GM18858 (cell line): ENCODE data around the gene NT5M.
"Not testable (repeated sequence)": the region's sequence is repeated elsewhere in the genome, so short reads cannot be mapped to it uniquely, and the experiment has no call there.

Source experiments
- ATAC-seq: cut with Tn5 transposase; IDR thresholded peaks from one replicate; pipeline ENCODE4 v1.9.1; 2021; ENCODE audit not compliant: unreplicated experiment

Gene NT5M

DNA sequence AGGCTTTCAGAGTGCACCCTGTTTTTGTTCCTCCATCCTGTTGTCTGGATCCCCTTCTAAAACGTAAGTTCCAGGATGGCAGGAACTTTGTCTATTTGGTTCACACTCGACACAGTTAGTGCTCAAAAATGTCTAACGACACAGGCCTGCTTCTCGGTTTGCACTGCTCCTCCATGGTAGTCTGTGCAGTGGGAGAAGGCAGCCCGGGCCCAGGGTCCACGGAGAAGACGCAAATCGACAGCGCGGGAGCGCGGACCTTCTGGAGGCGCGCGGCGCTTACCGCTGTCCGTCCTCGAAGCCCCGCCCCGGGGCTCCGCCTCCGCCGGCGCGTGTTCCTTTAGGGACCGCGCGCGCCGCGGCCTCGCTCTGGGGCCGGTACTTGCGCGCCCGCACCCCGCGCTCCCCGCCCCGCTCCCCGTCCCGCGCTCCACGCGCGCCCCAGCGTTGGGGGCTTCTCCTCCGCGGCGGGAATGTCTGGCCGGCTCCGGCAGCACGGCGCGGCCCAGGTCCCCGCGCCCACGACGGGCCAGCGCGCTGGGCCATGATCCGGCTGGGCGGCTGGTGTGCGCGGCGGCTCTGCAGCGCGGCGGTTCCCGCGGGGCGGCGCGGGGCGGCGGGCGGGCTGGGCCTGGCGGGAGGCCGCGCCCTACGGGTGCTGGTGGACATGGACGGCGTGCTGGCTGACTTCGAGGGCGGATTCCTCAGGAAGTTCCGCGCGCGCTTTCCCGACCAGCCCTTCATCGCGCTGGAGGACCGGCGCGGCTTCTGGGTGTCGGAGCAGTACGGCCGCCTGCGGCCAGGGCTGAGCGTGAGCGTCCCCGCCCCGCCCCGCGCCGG, at the start of gene NT5M:
Gene NT5M (plus strand): TSS at position 364 of the 837 bp plus-strand sequence. CDS start 178 bp downstream, at position 542.
- no peak for ATAC-seq

DNA sequence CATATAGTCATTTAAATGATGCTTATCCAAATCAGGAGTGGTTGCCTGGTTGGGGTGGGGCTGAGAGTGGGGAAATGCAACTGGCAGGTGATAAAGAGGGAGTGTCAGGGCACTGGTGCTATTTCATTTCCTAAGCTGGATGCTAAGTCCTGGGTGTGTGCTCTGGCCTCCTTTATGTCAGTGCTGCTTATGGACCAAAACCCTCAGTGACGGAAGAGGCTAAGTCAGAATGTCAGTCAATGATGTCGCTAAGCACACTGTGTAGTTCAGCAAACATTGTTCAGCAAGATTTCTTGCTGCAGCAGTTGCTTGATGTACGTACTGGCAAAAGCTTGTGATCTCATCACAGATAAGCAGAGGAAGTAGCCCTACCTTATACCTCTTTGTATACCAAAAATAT, 49.8 kb upstream of the NT5M start:
- no peak for ATAC-seq

DNA sequence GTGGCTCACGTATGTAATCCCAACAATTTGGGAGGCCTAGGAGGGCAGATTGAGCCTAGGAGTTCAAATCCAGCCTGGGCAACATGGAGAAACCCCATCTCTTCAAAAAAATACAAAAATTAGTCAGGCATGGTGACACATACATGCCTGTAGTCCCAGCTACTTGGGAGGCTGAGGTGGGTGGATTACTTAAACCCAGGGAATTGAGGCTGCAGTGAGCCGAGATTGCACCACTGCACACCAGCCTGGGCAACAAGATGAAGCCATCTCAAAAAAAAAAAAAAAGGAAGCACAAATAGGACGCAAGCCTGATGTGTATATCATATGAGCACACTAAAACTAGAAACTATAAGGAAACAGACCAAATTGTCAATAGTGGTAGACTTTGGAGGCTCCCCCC, 49.1 kb upstream of the NT5M start:
- no peak for ATAC-seq

DNA sequence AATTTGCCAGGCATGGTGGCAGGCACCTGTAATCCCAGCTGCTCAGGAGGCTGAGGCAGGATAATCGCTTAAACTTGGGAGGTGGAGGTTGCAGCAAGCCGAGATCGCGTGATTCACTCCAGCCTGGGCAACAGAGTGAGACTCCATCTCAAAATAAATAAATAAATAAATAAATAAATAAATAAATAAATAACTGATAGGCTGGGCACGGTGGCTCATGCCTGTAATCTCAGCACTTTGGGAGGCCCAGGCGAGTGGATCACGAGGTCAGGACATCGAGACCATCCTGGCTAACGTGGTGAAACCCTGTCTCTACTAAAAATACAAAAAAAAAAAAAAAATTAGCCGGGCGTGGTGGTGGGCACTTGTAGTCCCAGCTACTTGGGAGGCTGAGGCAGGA, 47.5 kb upstream of the NT5M start:
- not testable (repeated sequence) for ATAC-seq

DNA sequence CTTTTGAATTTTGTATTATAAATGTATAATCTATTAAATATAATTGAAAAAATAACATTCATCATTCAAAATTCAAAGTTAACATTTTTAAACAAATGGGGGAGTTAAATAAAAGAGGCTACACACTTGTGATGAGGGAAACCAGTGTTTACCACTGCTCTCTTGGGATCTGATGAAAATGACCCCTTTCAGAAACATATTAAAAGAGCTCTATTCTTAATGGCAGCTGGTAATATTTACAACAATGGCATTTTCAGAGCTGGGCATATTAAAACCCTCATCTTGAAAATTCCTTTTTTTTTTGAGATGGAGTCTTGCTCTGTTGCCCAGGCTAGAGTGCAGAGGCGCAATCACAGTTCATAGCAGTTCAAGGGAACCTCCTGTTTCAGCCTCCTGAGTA, 46.9 kb upstream of the NT5M start:
- ATAC-seq, result no peak

DNA sequence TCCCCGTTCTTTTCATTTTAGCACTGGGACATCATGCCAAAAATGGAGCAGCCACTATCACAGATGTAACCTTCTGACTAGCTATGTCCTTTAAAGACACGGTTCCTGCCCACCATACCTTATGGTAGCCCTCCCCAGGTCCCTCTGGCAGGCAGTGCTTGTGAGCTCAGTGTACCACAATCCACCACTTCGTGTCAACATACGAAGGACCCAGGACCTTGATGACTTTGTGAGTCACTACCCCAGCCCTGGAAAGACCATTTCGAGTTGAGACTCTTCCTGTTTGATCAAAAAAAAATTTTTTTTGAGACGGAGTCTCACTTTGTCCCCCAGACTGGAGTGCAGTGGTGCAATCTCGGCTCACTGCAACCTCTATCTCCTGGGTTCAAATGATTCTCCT, 45.2 kb upstream of the NT5M start:
- no peak for ATAC-seq

DNA sequence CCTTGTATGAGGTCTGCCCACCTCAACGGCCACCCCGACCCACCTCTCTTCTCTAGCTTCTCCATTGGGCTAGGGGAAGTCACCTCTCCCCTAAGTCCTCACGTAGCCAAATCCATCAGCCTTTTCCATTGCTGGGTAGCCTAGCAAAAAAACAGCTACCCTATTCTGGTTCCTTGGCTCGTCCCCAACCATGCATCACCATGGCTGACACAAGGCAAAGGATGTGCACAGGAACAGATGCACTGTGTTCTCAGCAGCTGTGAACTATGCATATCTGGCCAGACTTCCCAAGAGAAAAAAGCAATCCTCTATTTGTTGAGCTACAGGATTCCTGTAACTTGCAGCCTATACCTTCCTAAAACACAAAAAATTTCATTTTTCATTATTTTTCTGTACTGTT, 44.2 kb upstream of the NT5M start:
- ATAC-seq, result no peak

DNA sequence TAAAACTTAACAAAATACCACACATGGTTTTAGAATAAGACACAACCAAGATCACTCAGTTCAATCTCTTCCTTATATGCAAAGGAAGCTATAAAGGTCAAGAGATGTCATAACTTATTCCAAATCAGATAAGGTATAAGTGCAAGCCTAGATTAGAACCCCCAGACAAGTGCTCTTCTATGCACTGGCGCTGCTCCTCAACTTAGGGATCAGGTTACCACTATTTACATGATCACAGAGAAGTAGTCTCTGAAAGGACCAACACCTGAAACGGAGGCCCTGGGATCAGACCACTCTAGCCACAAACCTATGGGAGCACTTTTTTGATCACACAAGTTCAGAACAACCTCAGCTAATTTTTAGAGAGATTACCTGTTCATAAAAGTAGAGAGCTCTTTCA, 38.7 kb upstream of the NT5M start:
- ATAC-seq, result no peak

DNA sequence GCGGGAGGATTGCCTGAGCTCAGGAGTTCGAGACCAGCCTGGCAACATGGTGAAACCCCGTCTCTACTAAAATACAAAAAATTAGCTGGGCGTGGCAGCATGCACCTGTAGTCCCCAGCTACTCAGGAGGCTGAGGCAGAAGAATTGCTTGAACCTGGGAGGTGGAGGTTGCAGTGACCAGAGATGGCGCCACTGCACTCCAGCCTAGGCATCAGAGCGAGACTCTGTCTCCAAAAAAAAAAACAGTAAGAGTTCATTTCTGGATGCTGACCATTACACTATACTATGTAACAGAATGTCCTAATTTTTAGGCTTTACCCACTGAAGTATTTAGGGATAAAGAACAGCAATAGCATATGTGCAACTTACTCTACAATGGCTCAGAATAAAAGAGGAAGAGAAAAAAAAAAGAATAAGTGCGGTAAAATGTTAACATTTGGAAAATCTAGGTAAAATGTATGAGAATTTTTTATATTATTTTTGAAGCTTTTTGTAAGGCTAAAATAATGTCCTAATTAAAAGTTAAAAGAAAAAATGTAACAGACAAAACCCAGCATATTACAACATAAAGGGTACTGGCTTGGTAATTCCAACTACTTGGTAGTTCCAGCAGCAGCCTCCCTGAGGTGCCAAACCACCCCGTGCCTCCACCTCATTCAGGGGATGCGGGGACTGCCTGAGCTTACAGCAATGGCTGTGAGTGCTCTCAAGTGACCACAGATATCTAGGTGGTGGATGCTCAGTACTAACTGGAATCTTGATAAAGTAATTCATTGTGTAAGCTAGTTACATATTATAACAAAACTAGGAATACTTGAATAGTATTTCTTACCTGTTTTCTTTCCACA, 33.0 kb upstream of the NT5M start:
- ATAC-seq, result no peak

DNA sequence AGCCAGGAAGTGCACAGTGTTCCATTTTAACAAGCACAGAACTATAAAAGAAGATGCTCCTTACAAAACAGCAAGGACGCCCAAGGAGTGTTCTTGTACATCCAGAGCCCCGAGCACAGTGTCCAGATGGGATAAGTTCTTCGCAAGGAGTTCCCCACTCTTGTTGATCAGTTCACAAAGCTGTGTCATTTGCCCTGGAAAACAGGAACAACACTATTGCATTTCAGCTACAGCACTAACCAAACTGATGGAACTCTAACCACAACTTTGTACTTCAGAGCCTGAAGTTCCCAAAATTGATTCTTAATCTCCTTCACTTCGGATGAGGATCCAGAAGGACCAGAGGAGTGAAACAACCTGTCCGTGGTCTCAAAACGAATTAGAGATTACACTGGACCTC, 27.2 kb upstream of the NT5M start:
- ATAC-seq, result no peak

DNA sequence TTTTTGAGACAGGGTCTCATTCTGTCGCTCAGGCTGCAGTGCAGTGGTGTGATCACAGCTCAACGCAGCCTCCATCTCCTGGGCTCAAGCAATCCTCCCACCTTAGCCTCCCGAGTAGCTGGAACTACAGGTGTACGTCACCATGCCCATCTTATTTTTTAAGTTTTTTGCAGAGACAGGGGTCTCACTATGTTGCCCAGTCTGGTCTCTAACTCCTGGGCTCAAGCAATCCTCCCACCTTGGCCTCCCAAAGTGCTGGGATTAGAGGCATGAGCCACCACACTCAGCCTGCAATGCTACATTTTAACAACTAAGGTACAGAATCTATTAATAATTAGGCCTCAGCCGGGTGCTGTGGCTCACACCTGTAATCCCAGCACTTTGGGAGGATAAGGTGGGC, 25.7 kb upstream of the NT5M start:
- ATAC-seq, result not testable (repeated sequence)

DNA sequence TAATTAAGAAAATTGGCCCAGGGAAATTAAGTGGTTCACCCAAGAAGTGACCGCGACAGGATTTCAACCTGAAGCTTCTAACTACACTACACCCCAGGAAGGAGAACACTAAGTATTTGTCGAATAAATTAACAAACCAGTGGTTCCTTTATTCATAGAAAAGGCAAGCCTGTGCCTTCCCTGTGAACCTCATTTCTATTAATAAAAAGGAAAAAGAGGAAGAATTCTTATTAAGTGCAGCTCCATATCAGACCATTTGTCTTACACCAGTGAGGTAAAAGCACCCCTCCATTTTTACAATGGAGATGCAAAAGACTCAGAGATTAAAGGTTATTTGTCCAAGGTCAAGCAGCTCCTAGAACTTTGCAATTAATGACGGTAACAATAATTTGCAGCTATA, 23.9 kb upstream of the NT5M start:
- no peak for ATAC-seq

DNA sequence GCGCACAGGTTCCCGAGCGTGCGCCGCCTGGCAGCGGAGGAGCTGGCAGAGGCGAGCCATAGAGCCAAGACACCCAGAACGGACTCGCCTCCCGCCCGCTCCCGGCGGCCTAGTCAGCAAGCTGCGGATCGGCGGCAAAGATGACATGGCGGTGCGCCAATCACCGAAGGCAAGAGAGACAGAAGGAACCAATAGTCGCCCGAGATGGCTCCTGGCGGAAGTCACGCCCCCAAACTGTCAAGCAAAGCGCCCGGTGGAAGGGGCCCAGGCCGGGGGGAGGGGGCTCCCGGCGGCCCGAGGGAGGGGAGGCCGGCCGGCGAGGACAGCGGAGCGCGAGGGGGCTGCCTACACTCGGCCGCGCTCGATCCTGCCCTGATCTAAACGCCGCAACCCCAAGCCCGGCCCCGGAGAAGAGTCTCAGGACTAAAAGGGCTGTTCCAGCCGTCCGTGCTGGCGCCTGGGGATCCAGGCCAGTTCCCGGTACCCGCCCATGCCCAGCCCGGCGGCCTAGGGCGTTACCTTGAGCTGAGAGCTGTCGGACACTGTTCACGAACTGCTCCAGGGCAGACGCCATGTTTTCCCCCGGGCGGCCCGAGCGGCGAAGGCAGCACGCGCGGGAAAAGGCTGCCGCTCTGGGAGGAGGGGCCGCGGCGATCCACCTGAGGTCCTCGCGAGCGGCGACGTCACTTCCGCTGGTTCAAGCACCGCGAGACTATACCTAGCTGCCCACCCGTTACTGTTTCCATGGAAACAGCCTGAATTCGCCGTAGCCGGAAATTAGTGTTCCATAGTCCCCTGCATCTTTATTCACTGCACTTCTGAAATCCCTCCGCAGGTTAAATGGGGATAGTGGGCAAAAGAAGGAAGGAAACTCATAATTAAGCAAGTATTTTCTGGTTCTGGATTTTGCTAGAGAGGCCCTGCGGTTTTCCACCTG, 22.3 kb upstream of the NT5M start, which contains the start of gene COPS3:
Gene COPS3 (minus strand): TSS at position 634 of the 937 bp plus-strand sequence. CDS start 60 bp downstream, at position 574.
- peak; percentile 74 for ATAC-seq

DNA sequence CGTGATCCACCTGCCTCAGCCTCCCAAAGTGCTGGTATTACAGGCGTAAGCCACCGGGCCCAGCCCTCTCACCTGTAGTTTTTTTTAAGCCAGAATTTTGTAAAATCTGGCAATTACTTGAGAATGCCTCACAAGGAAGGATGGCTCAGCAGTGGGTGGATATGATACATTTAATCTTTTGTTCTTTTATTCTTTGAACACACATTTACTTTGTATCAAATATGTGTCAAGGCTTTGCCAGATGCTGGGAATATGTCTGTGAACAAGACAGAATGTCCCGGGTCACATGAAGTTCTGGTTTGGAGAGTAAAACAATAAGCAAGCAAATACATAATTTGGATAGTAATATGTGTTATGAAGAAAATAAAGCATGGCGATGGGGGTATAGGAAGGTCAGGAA, 17.2 kb upstream of the NT5M start:
- no peak for ATAC-seq

DNA sequence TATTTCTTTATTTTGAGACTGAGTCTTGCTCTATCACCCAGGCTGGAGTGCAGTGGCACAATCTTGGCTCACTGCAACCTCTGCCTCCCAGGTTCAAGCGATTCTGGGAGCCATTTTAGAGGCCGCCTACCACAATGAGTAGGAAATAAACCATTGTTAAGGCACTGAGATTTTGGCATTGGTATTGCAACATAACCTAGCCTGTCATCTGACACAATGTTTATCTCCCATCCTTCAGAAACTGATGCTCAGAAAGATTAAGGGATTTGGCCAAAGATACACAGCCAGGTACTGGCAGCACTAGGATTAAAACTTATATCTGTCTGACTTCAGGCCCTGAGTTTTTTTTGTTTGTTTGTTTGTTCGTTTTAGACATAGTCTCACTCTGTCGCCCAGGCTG, 14.1 kb upstream of the NT5M start:
- ATAC-seq, result no peak

DNA sequence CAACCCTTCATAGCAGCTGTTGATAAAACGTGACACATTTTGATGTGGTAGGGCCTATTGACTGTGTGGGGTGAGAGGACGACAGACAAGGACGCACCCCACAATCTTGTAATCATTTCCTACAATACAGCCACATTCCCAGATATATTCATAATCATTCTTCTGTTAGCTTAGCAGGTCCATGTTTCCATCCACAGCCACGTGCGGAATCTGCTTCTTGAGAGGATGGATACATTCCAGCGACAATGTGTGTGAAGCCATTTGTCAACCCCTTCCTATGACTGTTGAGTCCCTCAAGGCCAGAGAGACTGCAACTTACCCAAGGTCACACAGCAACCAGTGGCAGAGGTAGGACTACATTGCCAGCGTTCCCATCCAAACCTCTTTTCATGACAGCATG, 13.5 kb upstream of the NT5M start:
- no peak for ATAC-seq

DNA sequence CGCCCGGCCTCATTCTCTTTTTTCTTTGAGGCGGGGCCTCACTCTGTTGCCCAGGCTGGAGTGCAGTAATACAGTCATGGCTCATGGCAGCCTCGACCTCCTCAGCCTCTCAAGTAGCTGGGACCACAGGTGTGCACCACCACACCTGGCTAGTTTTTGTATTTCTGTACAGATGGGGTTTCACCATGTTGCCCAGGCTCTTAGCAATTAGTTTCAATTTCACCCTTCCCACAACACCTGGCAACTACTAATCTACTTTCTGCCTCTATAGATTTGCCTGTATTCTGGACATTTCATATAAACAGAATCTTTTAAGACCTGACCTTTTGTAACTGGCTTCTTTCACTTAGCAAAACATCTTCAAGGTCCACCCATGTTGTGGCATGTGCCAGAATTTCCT, 8.0 kb upstream of the NT5M start:
- ATAC-seq, result no peak

DNA sequence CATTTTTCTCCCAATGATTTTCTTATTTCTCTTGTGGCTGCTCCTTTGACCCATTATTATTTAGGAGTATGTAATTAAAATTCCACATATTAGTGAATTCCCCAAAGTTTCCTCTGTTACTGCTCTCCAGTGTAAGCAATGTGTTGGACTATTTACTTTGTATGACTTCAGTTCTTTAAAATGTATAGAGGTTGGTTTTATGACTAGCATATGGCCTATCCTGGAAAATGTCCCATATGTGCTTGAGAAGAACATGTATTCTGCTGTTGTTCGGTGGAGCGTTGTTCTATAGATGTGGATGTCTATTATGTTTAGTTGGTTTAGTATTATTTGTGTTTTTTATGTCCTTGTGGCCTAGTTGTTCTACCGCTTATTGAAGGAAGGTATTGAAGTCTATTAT, 6.0 kb upstream of the NT5M start:
- no peak for ATAC-seq

DNA sequence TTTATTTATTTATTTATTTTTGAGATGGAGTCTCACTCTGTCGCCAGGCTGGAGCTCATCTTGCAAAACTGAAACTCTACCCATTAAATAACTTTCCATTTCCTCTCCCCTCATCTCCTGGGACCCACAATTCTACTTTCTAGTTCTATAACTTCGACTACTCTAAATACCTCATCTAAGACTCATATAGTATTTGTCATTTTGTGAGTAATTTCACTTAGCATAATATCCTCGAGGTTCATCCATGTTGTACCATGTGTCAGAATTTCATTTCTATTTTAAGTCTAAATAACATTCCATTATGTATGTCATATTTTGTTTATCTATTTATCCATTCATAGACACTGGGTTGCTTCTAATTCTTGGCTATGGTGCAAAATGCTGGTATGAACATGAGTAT, 5.1 kb upstream of the NT5M start:
- ATAC-seq, result no peak

DNA sequence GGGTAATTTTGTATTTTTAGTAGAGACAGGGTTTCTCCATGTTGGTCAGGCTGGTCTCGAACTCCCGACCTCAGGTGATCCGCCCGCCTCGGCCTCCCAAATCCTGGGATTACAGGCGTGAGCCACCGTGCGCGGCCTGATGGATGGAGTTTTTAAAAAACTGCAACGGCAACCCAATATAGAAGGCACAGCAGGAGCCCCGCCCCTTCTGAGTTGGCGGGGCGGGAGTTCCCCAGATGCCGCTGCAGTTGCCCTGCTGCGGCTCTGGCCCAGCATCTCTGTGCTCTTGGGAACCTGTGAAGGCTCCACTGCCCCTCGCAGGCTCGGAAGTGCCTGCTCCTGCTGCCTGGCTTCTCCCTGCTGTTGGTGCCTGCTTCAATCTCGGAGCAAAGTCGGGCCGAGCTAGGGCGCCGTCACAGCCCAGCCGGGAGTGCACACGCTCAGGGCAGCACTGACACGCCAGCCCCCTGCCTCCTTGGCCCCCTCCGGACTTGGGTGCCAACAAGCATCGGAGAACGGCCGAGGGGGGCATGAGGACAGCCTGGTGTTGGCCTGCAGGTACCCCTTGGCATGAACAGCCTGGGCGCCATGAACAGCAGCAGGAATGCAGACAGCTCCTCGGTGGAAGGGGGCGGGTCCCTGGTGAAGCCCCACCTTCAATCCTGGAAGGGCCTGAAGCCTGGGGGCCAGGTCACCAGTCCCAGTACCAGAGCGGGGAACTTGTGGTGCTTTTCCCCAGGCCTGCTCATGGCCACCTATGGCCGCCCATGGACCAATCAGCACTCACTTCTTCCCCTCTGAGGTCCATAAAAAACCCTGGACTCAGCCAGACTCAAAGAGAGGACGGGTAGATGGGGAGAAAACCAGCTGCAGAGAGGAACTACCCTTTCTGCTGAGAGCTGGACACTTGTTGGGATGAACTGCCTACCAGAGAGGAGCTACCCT, 2.3 kb upstream of the NT5M start:
- no peak for ATAC-seq
